Central memory CD4-positive, alpha-beta T cell (primary cell): ENCODE results near the gene THAP11.

Experiments
- DNase-seq: peaks from one replicate; pipeline ENCODE4 v3.0.0; 2022

THAP11 gene

DNA sequence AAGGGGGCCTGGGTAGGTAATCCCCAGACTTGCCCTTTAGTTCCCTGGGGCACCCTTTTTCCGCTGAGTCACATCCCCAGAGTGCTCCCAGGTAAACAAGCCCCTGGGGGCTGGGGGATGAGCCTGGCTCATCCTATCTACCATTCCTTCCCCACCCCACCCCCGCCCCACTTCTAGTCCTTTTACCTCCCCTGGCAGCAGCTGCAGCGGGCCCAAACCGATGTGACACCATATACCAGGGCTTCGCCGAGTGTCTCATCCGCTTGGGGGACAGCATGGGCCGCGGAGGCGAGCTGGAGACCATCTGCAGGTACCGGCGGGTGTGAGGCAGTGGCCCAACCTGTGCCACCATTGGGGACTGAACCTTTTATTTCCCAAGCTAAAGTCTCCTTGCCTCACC lies 43.4 kb downstream of the THAP11 start:
- no peak for DNase-seq

DNA sequence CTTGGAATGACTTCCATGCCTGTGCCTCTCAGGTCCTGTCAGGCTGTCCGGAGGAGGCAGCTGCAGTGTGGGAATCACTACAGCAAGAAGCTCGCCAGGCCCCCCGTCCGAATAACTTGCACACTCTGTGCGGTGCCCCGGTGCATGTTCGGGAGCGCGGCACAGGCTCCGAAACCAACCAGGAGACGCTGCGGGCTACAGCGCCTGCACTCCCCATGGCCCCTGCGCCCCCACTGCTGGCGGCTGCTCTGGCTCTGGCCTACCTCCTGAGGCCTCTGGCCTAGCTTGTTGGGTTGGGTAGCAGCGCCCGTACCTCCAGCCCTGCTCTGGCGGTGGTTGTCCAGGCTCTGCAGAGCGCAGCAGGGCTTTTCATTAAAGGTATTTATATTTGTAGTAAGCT lies 43.9 kb downstream of the THAP11 start:
- DNase-seq = no peak

DNA sequence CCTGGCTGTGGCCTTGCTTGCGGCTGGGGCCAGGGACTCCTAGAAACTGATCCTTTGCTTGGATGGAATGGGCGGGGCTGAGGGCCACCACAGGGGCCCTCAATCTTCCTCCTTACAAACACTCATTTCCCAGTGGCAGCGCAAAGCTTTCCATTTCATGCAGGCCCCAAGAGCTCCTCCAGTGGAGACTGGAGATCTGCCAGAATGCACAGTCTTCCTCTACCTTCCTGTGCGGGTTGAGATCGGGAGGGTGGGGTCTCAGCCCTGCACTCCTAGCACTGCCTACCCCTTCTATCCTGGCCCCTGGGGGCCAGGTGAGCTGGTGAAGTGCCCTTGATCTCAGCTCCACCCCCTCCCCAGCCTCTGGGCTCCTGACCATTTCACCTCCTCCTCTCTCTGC lies 44.3 kb downstream of the THAP11 start:
- DNase-seq = no peak

- no peak for DNase-seq
Measured at GRCh38 chr16:67888331-67888730, 46.2 kb downstream of the THAP11 start.

GRCh38 chr16:67892375-67892774 lies 50.3 kb downstream of the THAP11 start:
- no peak for DNase-seq

DNA sequence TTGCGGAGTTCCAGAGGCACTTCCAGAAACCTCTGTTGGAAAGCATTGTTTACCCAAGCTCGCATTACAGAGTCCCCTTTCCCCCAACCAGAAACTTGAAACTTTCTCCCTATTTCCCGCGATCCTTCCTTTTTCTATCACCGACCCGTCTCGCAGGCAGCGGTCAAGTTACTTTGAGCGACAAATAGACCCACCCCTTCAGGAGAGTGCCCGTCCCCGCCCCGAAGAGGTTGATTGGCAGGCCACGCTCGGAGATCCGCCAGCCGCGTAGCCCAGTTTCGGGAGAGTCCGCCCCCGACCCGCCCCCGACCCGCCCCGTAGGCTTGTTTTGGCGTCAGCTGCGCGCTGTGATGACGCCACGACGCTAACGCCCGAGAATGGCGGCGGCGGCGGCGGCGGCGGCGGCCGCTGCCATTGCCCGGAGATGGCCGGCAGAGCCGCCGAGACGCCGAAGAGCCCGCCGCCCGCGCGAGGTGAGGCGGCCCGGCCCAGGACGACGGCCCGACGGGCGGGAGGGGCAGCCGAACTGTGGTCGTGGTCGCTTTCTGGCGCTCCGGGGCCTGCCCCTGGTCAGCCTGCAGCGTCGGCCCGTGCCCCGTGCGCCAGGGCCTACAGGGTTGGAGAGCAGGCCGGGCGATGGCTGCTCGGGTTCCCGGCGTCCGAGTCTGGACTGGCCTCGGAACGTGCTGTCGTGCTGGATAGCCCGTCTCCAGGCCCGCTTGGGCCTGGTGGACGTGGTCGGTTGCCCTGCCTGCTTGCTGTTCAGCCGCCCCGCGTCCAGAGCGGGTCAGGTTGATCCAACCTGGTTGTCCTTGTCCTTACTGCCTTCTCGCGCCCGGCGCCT lies 51.0 kb downstream of the THAP11 start, which contains the start of gene PSKH1:
Gene PSKH1, plus strand, starts transcription at position 356 of the 844 bp plus-strand sequence. CDS start 15,496 bp downstream, outside the sequence.
- DNase-seq = peak; percentile 85
